ENCODE results near the gene ITGB1BP1.

Gene ITGB1BP1

GRCh38 chr2:9423100-9423921 lies at the start of gene ITGB1BP1, which contains the start of gene CPSF3:
ITGB1BP1 (minus strand) TSS chr2:9423528; CDS start chr2:9418697, 4,831 bp downstream.
CPSF3 (plus strand) TSS chr2:9423654; CDS start chr2:9423774, 120 bp downstream.
- Histone ChIP-seq H2AFZ (ENCODE audit: low read length) (peak within 1 kb of the TSS; percentile 97), H3K36me3 (replicated peaks; ENCODE audit: insufficient read depth, low read length) (no peaks in the 10 kb centered on the region), H3K9ac (ENCODE audit: low read length) (peak within 1 kb of the TSS; percentile 93), H3K4me2 (ENCODE audit: low read depth, low read length) (peak within 1 kb of the TSS; percentile 99), H3K27ac (ENCODE audit: low read length) (peak within 1 kb of the TSS; percentile 80), H3F3A (ENCODE audit: insufficient read depth, low read length) (peaks cover 16% of the 10 kb centered on the region), H3K79me2 (ENCODE audit: low read length) (peaks cover 73% of the 10 kb centered on the region), H3K27me3 (replicated peaks; ENCODE audit: insufficient read depth, low read length) (no peaks in the 10 kb centered on the region), H3K4me1 (ENCODE audit: low read length) (peaks cover 36% of the 10 kb centered on the region), H4K20me1 (ENCODE audit: insufficient read depth, low read length) (no peaks in the 10 kb centered on the region), H3K9me3 (replicated peaks; ENCODE audit: insufficient read depth, low read length) (no peaks in the 10 kb centered on the region), H3K9me2 (replicated peaks; ENCODE audit: insufficient read depth, low read length) (no peaks in the 10 kb centered on the region), H3K4me3 (ENCODE audit: low read length) (peak within 1 kb of the TSS; percentile 94)
- no peak for TF ChIP-seq EZH2phosphoT487 (IDR thresholded peaks at IDR 0.05; ENCODE audit: low read length)
- TF ChIP-seq CTCF (IDR thresholded peaks at IDR 0.05; ENCODE audit: low read length): no peak; the same call in 1 of the 2 replicates
- TF ChIP-seq EZH2 (optimal IDR thresholded peaks at IDR 0.05; ENCODE audit: low read depth, low read length): no peak
- DNase-seq: peak; percentile 98

GRCh38 chr2:9472511-9472910 lies 49.2 kb upstream of the ITGB1BP1 start:
- H3K36me3 ChIP-seq (replicated peaks; ENCODE audit: insufficient read depth, low read length): no peaks in the 10 kb centered on the region

GRCh38 chr2:9471206-9471605 lies 47.9 kb upstream of the ITGB1BP1 start:
- no peaks in the 10 kb centered on the region for H3K9me3 ChIP-seq (replicated peaks; ENCODE audit: insufficient read depth, low read length)
- no peaks in the 10 kb centered on the region for H3K27me3 ChIP-seq (replicated peaks; ENCODE audit: insufficient read depth, low read length)
- no peak overlapping the region for H2AFZ ChIP-seq (ENCODE audit: low read length)
- H3K4me3 ChIP-seq (ENCODE audit: low read length): no peak overlapping the region
- TF ChIP-seq EZH2 (optimal IDR thresholded peaks at IDR 0.05; ENCODE audit: low read depth, low read length) (no peak), CTCF (IDR thresholded peaks at IDR 0.05; ENCODE audit: low read length) (no peak), EZH2phosphoT487 (IDR thresholded peaks at IDR 0.05; ENCODE audit: low read length) (no peak)
- H3K9me2 ChIP-seq (replicated peaks; ENCODE audit: insufficient read depth, low read length): no peaks in the 10 kb centered on the region
- H3K4me2 ChIP-seq (ENCODE audit: low read depth, low read length): no peak overlapping the region
- H3K27ac ChIP-seq (ENCODE audit: low read length): no peak overlapping the region
- no peaks in the 10 kb centered on the region for H3K36me3 ChIP-seq (replicated peaks; ENCODE audit: insufficient read depth, low read length)
- no peaks in the 10 kb centered on the region for H3K4me1 ChIP-seq (ENCODE audit: low read length)
- H3K79me2 ChIP-seq (ENCODE audit: low read length): no peaks in the 10 kb centered on the region
- no peaks in the 10 kb centered on the region for H4K20me1 ChIP-seq (ENCODE audit: insufficient read depth, low read length)
- no peak for DNase-seq
- no peak overlapping the region for H3K9ac ChIP-seq (ENCODE audit: low read length)
- H3F3A ChIP-seq (ENCODE audit: insufficient read depth, low read length): 0 out of 2 replicates have a peak, but pooled peaks cover 10% of the 10 kb centered on the region

More at GRCh38 chr2:9472511-9472910, 49.2 kb upstream of the ITGB1BP1 start:
- no peak for TF ChIP-seq CTCF (IDR thresholded peaks at IDR 0.05; ENCODE audit: low read length)
- TF ChIP-seq EZH2 (optimal IDR thresholded peaks at IDR 0.05; ENCODE audit: low read depth, low read length): no peak
- TF ChIP-seq EZH2phosphoT487 (IDR thresholded peaks at IDR 0.05; ENCODE audit: low read length): no peak
- Histone ChIP-seq H3K79me2 (ENCODE audit: low read length) (no peaks in the 10 kb centered on the region), H2AFZ (ENCODE audit: low read length) (no peak overlapping the region), H4K20me1 (ENCODE audit: insufficient read depth, low read length) (no peaks in the 10 kb centered on the region), H3K27ac (ENCODE audit: low read length) (no peak overlapping the region), H3K4me3 (ENCODE audit: low read length) (no peak overlapping the region), H3F3A (ENCODE audit: insufficient read depth, low read length) (0 out of 2 replicates have a peak, but pooled peaks cover 10% of the 10 kb centered on the region), H3K4me1 (ENCODE audit: low read length) (no peaks in the 10 kb centered on the region), H3K9me3 (replicated peaks; ENCODE audit: insufficient read depth, low read length) (no peaks in the 10 kb centered on the region), H3K4me2 (ENCODE audit: low read depth, low read length) (no peak overlapping the region), H3K9ac (ENCODE audit: low read length) (no peak overlapping the region), H3K9me2 (replicated peaks; ENCODE audit: insufficient read depth, low read length) (no peaks in the 10 kb centered on the region), H3K27me3 (replicated peaks; ENCODE audit: insufficient read depth, low read length) (no peaks in the 10 kb centered on the region)
- no peak for DNase-seq

Data from MM.1S (cell line).